Muscle layer of colon (tissue), 2 donors: Measurements from ENCODE around the gene SELPLG.

Experiments used
- H3K27ac ChIP-seq: one replicate; pipeline ENCODE4 v1.7.0; 2013; ENCODE audit warnings: low read depth, mild to moderate bottlenecking, low read length, moderate library complexity
- H3K27me3 ChIP-seq, 2 donors: one replicate each; pipeline ENCODE4 v1.7.0; 2013; ENCODE audit warnings: low read length in 2 of 2, mild to moderate bottlenecking in 2 of 2; ENCODE audit not compliant: insufficient read depth in 2 of 2, control insufficient read depth in 1 of 2
- H3K36me3 ChIP-seq: one replicate; pipeline ENCODE4 v1.7.0; 2013; ENCODE audit warnings: mild to moderate bottlenecking, low read length; ENCODE audit not compliant: insufficient read depth
- H3K4me1 ChIP-seq: one replicate; pipeline ENCODE4 v1.7.0; 2013; ENCODE audit warnings: mild to moderate bottlenecking, low read length; ENCODE audit not compliant: insufficient read depth
- H3K4me3 ChIP-seq, 2 donors: one replicate each; pipeline ENCODE4 v1.7.0; 2013; ENCODE audit warnings: low read length in 2 of 2, low read depth in 1 of 2, mild to moderate bottlenecking in 1 of 2, moderate library complexity in 1 of 2
- H3K9ac ChIP-seq: one replicate; pipeline ENCODE4 v1.7.0; 2013; ENCODE audit warnings: low read length
- H3K9me3 ChIP-seq: one replicate; pipeline ENCODE4 v1.7.0; 2013; ENCODE audit warnings: mild to moderate bottlenecking, low read length
- donor health status: abdominal sarcoma.
- donor health status: Adenocarcinoma of cecum.

Gene SELPLG

DNA sequence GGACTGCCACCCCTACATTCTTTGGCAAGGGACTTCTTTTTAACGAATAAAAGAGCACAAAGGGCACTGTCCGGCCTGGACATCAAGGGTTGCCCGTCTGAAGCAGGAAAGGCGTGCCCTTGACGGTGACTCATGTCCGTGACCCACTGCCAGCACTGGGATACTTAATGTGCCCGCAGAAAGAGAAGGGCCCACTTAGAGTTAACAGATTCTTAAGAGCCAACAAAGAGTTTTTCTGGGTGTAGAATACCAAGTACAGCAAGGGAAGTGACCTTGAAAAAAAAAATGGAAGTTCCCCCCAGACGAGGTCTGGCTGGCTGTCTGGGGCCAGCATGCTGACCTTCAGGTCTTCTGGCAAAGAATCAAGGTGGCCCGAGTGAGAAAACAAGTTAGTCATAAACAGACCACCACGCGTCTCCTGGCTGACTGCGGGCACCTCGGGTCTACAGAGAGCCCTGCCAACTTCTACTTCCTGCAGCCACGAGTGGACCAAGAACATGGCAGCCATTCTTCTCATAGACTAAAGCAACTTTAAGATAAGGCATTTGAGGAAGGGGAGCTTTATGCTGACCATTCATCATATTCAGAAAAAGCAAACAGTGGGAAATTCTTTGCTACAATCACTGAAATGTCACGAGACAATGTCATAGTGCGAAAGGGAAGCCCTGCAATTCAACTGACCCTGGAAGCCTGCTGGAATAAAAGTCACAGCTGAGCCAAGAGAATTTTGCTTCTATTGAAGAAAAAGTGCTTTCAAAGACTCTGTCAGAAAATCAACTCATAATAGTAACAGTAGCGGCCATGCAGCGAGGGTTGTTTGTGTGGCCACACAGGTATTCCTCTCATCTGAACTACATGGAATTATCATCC, 10.5 kb upstream of the SELPLG start:
- Histone ChIP-seq H3K27ac (peak overlapping the region; percentile 30), H3K9ac (no peak overlapping the region), H3K27me3 (no peaks in the 10 kb centered on the region), H3K9me3 (no peaks in the 10 kb centered on the region), H3K4me3 (no peak overlapping the region), H3K4me1 (peaks cover 29% of the 10 kb centered on the region), H3K36me3 (peaks cover 47% of the 10 kb centered on the region)

DNA sequence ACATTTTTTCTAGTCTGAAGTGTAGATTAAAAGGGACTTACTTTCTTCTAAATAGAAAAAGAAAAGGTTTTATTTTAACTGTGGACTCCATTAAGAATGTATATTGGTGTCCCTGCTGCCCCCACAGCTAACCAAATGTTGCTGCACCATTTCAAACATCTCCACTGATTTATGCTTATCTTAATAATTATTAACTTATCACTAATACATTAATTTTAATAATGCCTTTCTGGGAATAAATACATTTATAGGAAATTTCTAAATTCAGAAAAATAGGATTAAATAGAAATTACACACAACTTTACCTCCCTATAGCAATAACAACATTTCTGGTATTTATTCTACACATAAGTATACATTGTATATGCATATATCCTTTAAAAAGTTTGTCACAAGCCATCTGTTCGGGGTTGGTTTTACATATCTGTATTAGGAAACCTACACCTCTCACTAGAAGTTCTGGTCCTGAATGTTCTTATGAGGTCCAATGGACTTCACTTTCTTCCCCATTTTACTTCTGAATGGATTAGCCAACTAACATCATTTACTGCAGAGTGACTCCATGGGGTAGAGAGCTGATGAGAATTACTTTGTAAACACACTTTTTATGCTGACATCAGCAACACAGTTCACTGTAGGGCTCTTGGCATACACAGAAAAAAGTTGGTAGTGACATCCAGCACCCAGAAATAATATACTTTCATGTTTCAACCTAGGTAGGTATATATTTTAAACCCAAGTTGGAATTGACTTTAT, 9.4 kb upstream of the SELPLG start:
- Histone ChIP-seq H3K4me3 (no peak overlapping the region), H3K9ac (no peak overlapping the region), H3K27me3 (no peaks in the 10 kb centered on the region), H3K36me3 (peaks cover 36% of the 10 kb centered on the region), H3K27ac (no peak overlapping the region), H3K9me3 (no peaks in the 10 kb centered on the region), H3K4me1 (peaks cover 40% of the 10 kb centered on the region)

DNA sequence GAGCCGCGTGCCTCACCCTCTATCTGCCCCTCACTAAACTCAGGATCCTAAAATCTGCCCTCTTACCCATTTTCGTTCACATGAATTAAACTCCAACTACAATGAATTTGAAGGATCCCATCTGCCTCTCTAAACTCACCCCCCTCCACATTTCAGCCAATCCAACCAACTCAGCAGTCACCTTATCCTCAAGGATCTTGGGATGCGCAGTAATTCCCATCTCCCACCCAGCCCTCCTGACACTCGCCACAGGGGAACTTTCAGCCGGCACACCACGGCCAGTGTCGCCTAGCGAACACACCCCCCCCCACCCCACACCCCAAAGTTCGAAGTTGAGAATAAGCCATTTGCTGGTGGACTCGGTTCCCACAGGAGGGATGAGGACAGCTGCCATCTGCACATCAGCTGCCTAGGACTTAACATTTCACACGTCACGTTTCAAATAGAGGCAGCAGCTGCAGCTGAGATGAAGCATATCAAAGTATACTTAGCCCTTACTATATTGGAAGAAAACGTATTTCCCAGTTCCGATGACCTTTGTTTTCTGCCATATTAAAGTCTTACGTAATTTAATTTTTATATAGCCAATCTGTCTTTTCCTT, 8.7 kb upstream of the SELPLG start:
- H3K27ac ChIP-seq, result peak overlapping the region; percentile 28
- no peaks in the 10 kb centered on the region for H3K9me3 ChIP-seq
- H3K36me3 ChIP-seq, result peaks cover 28% of the 10 kb centered on the region
- H3K4me3 ChIP-seq, result no peak overlapping the region
- no peaks in the 10 kb centered on the region for H3K27me3 ChIP-seq
- peaks cover 47% of the 10 kb centered on the region for H3K4me1 ChIP-seq
- H3K9ac ChIP-seq, result no peak overlapping the region

DNA sequence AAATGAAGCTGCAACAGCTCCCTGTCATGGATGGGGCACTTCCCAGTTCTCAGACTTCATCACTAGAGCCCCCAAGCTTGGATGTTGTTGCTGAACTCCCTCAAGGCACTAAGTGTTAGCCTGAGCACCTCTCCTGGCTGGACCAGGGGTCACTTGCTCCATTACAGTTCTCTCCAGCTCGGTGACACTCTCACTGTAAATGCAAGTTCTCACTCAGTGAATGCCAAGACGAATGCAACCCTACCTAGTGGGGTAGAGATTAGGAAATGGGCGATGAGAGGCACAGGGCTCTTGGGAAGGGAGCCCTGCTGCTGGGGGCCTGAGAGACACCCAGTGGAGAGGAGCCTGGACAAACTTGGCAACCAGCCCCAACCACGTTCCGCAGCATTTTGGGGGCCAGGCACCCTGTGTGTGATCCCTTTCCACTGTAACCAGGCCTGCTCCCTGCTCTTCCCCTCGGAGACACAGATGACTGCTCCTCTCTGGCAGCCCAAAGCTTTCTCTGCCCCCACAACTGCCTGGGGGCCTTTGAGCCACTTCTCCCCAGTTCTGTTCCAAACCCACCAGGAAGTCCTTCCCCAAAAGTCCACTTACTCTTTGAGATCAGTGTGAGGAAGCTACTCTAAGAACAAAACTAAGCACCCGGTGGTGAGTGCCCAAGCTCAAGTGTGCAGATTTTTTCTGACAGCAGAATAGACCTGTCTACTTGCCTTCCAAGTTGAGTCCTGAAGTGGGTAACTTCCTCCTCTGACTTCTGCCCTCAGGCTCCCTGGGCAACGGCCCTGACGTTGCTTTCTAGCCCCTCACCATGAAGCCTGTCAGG, 8.0 kb upstream of the SELPLG start:
- no peaks in the 10 kb centered on the region for H3K27me3 ChIP-seq
- H3K4me1 ChIP-seq, result peaks cover 54% of the 10 kb centered on the region
- H3K36me3 ChIP-seq, result peaks cover 24% of the 10 kb centered on the region
- no peaks in the 10 kb centered on the region for H3K9me3 ChIP-seq
- H3K9ac ChIP-seq, result no peak overlapping the region
- H3K4me3 ChIP-seq, result no peak overlapping the region
- H3K27ac ChIP-seq, result peak overlapping the region; percentile 28

- Histone ChIP-seq H3K9ac (no peak overlapping the region), H3K9me3 (no peaks in the 10 kb centered on the region), H3K4me1 (peaks cover 59% of the 10 kb centered on the region), H3K27me3 (no peaks in the 10 kb centered on the region), H3K4me3 (no peak overlapping the region), H3K27ac (peak overlapping the region; percentile 19), H3K36me3 (peaks cover 17% of the 10 kb centered on the region)
These were observed 7.2 kb upstream of the SELPLG start for GRCh38 chr12:108640802-108641445.

DNA sequence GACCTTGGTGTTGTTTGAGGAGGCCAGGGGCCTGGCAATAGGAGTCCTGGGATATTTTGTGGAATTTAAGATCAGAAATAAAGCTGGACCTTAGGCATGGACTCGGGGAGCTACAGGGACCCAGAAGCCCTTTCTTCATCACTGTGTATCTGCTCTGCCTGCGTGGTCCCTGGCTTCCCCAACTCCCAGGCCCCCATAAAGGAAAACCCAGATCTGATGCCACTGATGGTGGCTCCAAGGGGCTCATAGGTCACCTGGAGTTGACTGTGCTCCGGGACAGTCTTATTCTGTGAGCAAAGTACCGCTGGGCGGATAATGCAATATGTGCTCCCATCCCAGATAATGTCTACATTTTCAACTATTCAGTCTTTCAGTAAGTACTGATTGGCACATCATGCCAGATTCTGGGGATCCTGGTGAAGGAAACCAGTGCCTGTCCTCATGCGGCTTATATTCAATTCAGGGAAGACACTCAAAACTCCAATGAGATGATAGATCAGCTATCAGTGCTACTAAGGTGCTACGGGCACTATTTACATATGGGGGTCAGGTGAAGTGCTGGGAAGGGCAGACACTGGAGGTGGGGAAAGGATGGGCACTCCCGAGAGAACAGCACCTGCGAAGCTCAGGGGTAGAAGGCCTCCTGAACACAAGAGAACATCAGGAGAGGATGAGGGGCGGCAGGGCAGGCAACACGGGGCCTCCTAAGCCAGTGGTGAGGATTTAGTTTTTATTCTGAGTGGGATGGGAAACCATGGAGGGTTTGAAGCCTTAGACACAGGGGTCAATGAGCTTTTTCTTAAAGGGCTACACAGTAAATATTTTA, 5.5 kb upstream of the SELPLG start:
- Histone ChIP-seq H3K36me3 (peaks cover under 1% of the 10 kb centered on the region), H3K9ac (no peak overlapping the region), H3K4me1 (peaks cover 65% of the 10 kb centered on the region), H3K4me3 (no peak overlapping the region), H3K27ac (peak overlapping the region; percentile 6), H3K9me3 (no peaks in the 10 kb centered on the region), H3K27me3 (no peaks in the 10 kb centered on the region)

- H3K27me3 ChIP-seq, result no peaks in the 10 kb centered on the region
- H3K36me3 ChIP-seq, result no peaks in the 10 kb centered on the region
- H3K9ac ChIP-seq, result peak overlapping the region; percentile 12
- peak overlapping the region; percentile 6 for H3K27ac ChIP-seq
- H3K4me3 ChIP-seq, result peak overlapping the region; percentile 1 to 21
- H3K4me1 ChIP-seq, result peaks cover 59% of the 10 kb centered on the region
- H3K9me3 ChIP-seq, result no peaks in the 10 kb centered on the region
These were observed 4.6 kb upstream of the SELPLG start for GRCh38 chr12:108638141-108638827.

GRCh38 chr12:108637222-108637971, 3.7 kb upstream of the SELPLG start:
- no peak overlapping the region for H3K27ac ChIP-seq
- H3K4me3 ChIP-seq, result peak overlapping the region in 1 of 2 donors; percentile 21
- no peak overlapping the region for H3K9ac ChIP-seq
- H3K4me1 ChIP-seq, result peaks cover 57% of the 10 kb centered on the region
- H3K9me3 ChIP-seq, result no peaks in the 10 kb centered on the region
- no peaks in the 10 kb centered on the region for H3K36me3 ChIP-seq
- no peaks in the 10 kb centered on the region for H3K27me3 ChIP-seq

- H3K36me3 ChIP-seq, result no peaks in the 10 kb centered on the region
- H3K9me3 ChIP-seq, result no peaks in the 10 kb centered on the region
- no peak overlapping the region for H3K9ac ChIP-seq
- H3K27me3 ChIP-seq, result no peaks in the 10 kb centered on the region
- no peak overlapping the region for H3K27ac ChIP-seq
- peaks cover 46% of the 10 kb centered on the region for H3K4me1 ChIP-seq
- H3K4me3 ChIP-seq, result no peak overlapping the region
These were observed 2.5 kb upstream of the SELPLG start for GRCh38 chr12:108635997-108636808.
